Measurements from ENCODE around the gene BTRC. TPM values are rescaled to one million over a fixed set of nuclear protein-coding genes. Genes with fewer than 3 reads are reported as not detected.

BTRC gene
- polyA plus RNA-seq, 2 of the 4 experiments (the other 2 are of a cell fraction), result 8.0 to 23.1 TPM

DNA sequence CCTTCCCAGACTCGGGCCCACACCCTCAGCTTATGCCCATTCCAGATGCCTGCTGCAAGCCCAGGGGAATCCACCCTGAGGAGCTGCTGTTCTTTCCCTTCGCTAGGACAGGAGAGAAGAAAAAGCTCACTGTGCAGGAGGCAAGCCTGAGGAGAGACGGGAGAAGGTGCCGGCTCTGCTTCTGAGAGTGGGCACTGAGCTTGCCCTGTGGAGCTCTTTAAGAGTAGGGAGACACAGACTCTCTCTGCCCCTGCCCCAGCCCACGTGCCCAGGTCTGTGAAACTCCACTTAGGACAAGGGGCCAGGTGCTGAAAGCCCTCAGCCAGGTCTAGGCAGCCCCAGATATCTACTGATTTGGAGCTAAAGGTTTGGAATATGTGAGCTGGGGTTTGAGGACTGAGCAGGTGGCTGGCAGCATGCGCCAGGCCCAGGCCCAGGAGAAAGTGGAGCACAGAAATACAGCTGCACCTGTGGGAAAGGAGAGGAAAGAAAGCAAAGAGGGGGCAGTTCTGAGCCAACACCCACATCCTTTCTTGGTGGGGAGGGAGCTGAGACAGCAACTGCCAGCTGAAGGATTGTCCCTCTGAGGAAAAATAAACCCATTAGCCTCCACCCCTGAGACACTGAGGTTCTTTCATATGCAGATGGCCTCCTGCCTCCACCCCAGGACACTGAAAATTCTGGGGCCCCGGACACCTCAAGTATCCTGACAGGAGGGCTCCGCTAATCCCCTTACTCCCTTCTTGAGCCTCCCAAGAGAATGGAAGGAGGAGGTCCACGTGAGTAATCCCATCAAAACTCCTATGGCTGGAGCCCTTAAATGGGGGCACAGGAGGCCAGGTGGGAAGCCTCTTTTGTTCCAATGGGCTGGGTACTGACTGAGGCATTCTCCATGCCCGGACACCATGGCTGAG, 226.8 kb downstream of the BTRC start:
- DNase-seq (ENCODE audit: low read depth in 1 of 2, low spot score in 1 of 2), result no peak
- 84% methylated on average over 8 of the region's 10 CpGs for WGBS (ENCODE audit: missing lambda C conversion rate)
- CTCF ChIA-PET, result interaction anchor here (0.6 to 4.0 kb wide), 6 partner anchors 10 to 366 kb away, joined by 3 to 34 read pairs (median 12); no protein-coding TSS in a partner anchor
- no peak overlapping the region for H3K4me3 ChIP-seq
- no peak for ATAC-seq
- H3K27ac ChIP-seq, result no peak overlapping the region
- FAIRE-seq, result no peak
- H3K9me3 ChIP-seq, result no peaks in the 10 kb centered on the region
- H3K4me1 ChIP-seq, result peaks cover 7% of the 10 kb centered on the region; the same call in 2 of the 3 replicates
- POLR2A ChIA-PET, result no interaction called here
- H3K4me2 ChIP-seq, result no peak overlapping the region
- TF ChIP-seq JUNB (IDR thresholded peaks at IDR 0.05) (no peak), RNF2 (IDR thresholded peaks at IDR 0.05; ENCODE audit: borderline replicate concordance, low read depth) (no peak), TP53 (CRISPR knock-in tag; IDR thresholded peaks at IDR 0.05) (no peak), ATOH8 (CRISPR knock-in tag; IDR thresholded peaks at IDR 0.05; ENCODE audit: low read depth) (no peak), ZC3H11A (IDR thresholded peaks at IDR 0.05) (no peak), POLR2AphosphoS2 (conservative IDR thresholded peaks at IDR 0.05; ENCODE audit: low read length) (no peak), JUN (IDR thresholded peaks at IDR 0.05) (no peak), RAD21 (conservative IDR thresholded peaks at IDR 0.05 in 1 of 2, IDR thresholded peaks at IDR 0.05 in 1 of 2) (no peak), EP300 (IDR thresholded peaks at IDR 0.05) (no peak), POLR2A (IDR thresholded peaks at IDR 0.05; ENCODE audit: low read length) (no peak), FOSL2 (IDR thresholded peaks at IDR 0.05) (no peak), FOSL2 (CRISPR knock-in tag; IDR thresholded peaks at IDR 0.05) (no peak), ESRRA (IDR thresholded peaks at IDR 0.05; ENCODE audit: borderline replicate concordance, low read length) (no peak), SREBF2 (IDR thresholded peaks at IDR 0.05) (no peak), MYC (IDR thresholded peaks at IDR 0.05; ENCODE audit: borderline replicate concordance, low read length) (no peak), NR3C1 (IDR thresholded peaks at IDR 0.05) (no peak), CTCF (IDR thresholded peaks at IDR 0.05) (no peak), RFX5 (IDR thresholded peaks at IDR 0.05) (no peak), CHD4 (IDR thresholded peaks at IDR 0.05; ENCODE audit: borderline replicate concordance) (no peak)
- TF ChIP-seq, protein P1, sequence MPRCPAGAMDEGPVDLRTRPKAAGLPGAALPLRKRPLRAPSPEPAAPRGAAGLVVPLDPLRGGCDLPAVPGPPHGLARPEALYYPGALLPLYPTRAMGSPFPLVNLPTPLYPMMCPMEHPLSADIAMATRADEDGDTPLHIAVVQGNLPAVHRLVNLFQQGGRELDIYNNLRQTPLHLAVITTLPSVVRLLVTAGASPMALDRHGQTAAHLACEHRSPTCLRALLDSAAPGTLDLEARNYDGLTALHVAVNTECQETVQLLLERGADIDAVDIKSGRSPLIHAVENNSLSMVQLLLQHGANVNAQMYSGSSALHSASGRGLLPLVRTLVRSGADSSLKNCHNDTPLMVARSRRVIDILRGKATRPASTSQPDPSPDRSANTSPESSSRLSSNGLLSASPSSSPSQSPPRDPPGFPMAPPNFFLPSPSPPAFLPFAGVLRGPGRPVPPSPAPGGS (IDR thresholded peaks at IDR 0.05), result no peak

GRCh38 chr10:101585841-101586240, 231.9 kb downstream of the BTRC start:
- H3K4me3 ChIP-seq, result no peak overlapping the region
- 92% methylated on average over 9 of the region's 9 CpGs for WGBS (ENCODE audit: missing lambda C conversion rate)
- H3K9me3 ChIP-seq, result no peaks in the 10 kb centered on the region
- H3K27ac ChIP-seq, result no peak overlapping the region
- H3K4me2 ChIP-seq, result no peak overlapping the region
- ChIA-PET CTCF (interaction anchor here (0.8 to 5.5 kb wide), 7 partner anchors 11 to 444 kb away, joined by 3 to 24 read pairs (median 3); no protein-coding TSS in a partner anchor), POLR2A (interaction anchor here (0.6 kb wide), 1 partner anchor 10 kb away, joined by 8 read pairs; no protein-coding TSS in a partner anchor)
- no peak for ATAC-seq
- no peak for DNase-seq (ENCODE audit: low read depth in 1 of 2, low spot score in 1 of 2)
- TF ChIP-seq HOXB13 (CRISPR knock-in tag; IDR thresholded peaks at IDR 0.05; ENCODE audit: low read depth), result no peak
- no peak for TF ChIP-seq SREBF2 (IDR thresholded peaks at IDR 0.05)
- no peak for FAIRE-seq
- peaks cover 15% of the 10 kb centered on the region for H3K4me1 ChIP-seq

Measured in A549 (cell line).